CD8-positive, alpha-beta memory T cell (primary cell): ENCODE results near the gene ADIPOR1. TPM values are rescaled to one million over a fixed set of nuclear protein-coding genes. Genes with fewer than 3 reads are reported as not detected.
A peak's percentile ranks its signal among the peaks of the same experiment; 100 is the strongest.
"Not testable (repeated sequence)": the region's sequence is repeated elsewhere in the genome, so short reads cannot be mapped to it uniquely, and the experiment has no call there.

ENCODE experiments used
- CTCF ChIA-PET: fragments of 350-600 bp; sonication (Branson Sonifier 250); formaldehyde crosslinking; loops from one replicate; lab custom pipeline; 2021; ENCODE audit warnings: antibody characterized with exemption; lab: Charles Lee
- POLR2A ChIA-PET: fragments of 350-600 bp; sonication (Branson Sonifier 250); formaldehyde crosslinking; loops from one replicate; lab custom pipeline; 2021; ENCODE audit warnings: antibody characterized with exemption; lab: Charles Lee
- DNase-seq, 5 donors: peaks; one replicate each; pipeline versions ENCODE4 v3.0.0 to v3.0.0-alpha.2; 2020 to 2022; ENCODE audit warnings: mixed read lengths in 1 of 5
- H3K27ac ChIP-seq: one replicate; pipeline ENCODE4 v1.7.0; 2013; ENCODE audit warnings: low read depth, mild to moderate bottlenecking, low read length, moderate library complexity
- H3K27me3 ChIP-seq: 2 replicates; pipeline ENCODE4 v1.7.0; 2013; ENCODE audit warnings: low read length, mild to moderate bottlenecking; ENCODE audit not compliant: insufficient read depth, poor library complexity, severe bottlenecking
- H3K36me3 ChIP-seq: 2 replicates; pipeline ENCODE4 v1.7.0; 2013; ENCODE audit warnings: mild to moderate bottlenecking, low read length, moderate library complexity; ENCODE audit not compliant: insufficient read depth
- H3K4me1 ChIP-seq: 2 replicates; pipeline ENCODE4 v1.7.0; 2013; ENCODE audit warnings: mild to moderate bottlenecking, low read length, moderate library complexity; ENCODE audit not compliant: insufficient read depth
- H3K4me3 ChIP-seq: 2 replicates; pipeline ENCODE4 v1.7.0; 2013; ENCODE audit warnings: mild to moderate bottlenecking, low read length
- H3K9me3 ChIP-seq: 2 replicates; pipeline ENCODE4 v1.7.0; 2013; ENCODE audit warnings: mild to moderate bottlenecking, low read length
- H3K27ac Mint-ChIP-seq, 8 donors: one replicate each; pipeline ENCODE4 v1.8.0; 2020 to 2021; ENCODE audit warnings: mixed read lengths in 8 of 8, mild to moderate bottlenecking in 6 of 8, inconsistent platforms in 3 of 8, moderate library complexity in 3 of 8
- H3K27me3 Mint-ChIP-seq, 2 donors: one replicate each; pipeline ENCODE4 v1.8.0; 2020 to 2021; ENCODE audit warnings: mixed read lengths in 2 of 2, mild to moderate bottlenecking in 1 of 2, moderate library complexity in 1 of 2
- H3K36me3 Mint-ChIP-seq, 3 donors: one replicate each; pipeline ENCODE4 v1.8.0; 2020 to 2021; ENCODE audit warnings: mixed read lengths in 3 of 3, inconsistent platforms in 1 of 3, mild to moderate bottlenecking in 1 of 3
- H3K4me1 Mint-ChIP-seq, 3 donors: one replicate each; pipeline ENCODE4 v1.8.0; 2020 to 2021; ENCODE audit warnings: mixed read lengths in 3 of 3, inconsistent platforms in 1 of 3, mild to moderate bottlenecking in 1 of 3
- H3K4me3 Mint-ChIP-seq, 7 donors: one replicate each; pipeline ENCODE4 v1.8.0; 2020 to 2021; ENCODE audit warnings: mixed read lengths in 7 of 7, mild to moderate bottlenecking in 6 of 7, moderate library complexity in 4 of 7, inconsistent platforms in 2 of 7
- H3K9me3 Mint-ChIP-seq, 5 donors: one replicate each; pipeline ENCODE4 v1.8.0; 2020 to 2022; ENCODE audit warnings: mixed read lengths in 5 of 5, mild to moderate bottlenecking in 3 of 5, moderate library complexity in 2 of 5, inconsistent platforms in 1 of 5
- polyA plus RNA-seq: library from polyadenylated mRNA; unstranded; fragments of 300-500 nt; fragmentation: Illumina TruSeq; gene quantifications from one replicate; pipeline ENCODE4 v1.2.3, GENCODE V29; 2021
- total RNA-seq, 2 experiments: library from RNA; stranded (reverse); gene quantifications; one replicate each; pipeline ENCODE4 v1.2.3, GENCODE V29; 2021

Gene ADIPOR1
- total and polyA plus RNA-seq, 3 experiments from 2014 or later: 91.0 to 104 (median 95.4) TPM

DNA sequence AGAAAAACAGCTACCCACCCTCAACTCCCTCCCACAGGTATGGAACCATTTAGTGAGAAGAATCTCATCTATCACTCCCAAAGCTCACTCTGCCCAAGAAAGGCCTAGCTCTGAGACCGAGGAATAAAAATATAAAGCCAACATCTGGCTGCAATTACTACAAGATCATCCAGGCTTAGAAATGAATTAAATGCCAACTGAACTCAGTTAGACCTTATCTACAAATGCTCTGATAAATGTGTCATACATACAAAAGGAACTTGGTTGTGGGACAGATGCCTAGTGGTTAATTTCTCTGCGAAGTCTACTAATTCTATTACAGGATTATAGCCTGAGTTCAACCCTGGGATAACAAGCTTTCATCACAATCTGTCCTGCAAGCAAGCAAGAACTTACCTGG lies 6.7 kb downstream of the ADIPOR1 start:
- Histone ChIP-seq H3K27me3 (no peaks in the 10 kb centered on the region), H3K4me3 (no peak overlapping the region), H3K36me3 (peaks cover 31% of the 10 kb centered on the region), H3K4me1 (peaks cover 28% of the 10 kb centered on the region), H3K9me3 (no peaks in the 10 kb centered on the region), H3K27ac (no peak overlapping the region)
- peaks cover 35 to 53% (median 44%) of the 10 kb centered on the region in 3 donors for H3K4me1 Mint-ChIP-seq
- no peak for DNase-seq
- H3K9me3 Mint-ChIP-seq: peaks cover 0 to 2% (median 0%) of the 10 kb centered on the region in 5 donors
- H3K36me3 Mint-ChIP-seq: peaks cover under 1 to 58% (median 19%) of the 10 kb centered on the region in 3 donors
- ChIA-PET CTCF (interaction anchor here (1.1 kb wide), 1 partner anchor 54 kb away, joined by 3 read pairs; no protein-coding TSS in a partner anchor), POLR2A (interaction anchor here (0.5 kb wide), 1 partner anchor 17 kb away, joined by 3 read pairs; no protein-coding TSS in a partner anchor)
- H3K4me3 Mint-ChIP-seq: no peak overlapping the region
- H3K27me3 Mint-ChIP-seq: no peaks in the 10 kb centered on the region
- peak overlapping the region in 5 of 8 donors; percentile 40 to 84 (median 76) for H3K27ac Mint-ChIP-seq

DNA sequence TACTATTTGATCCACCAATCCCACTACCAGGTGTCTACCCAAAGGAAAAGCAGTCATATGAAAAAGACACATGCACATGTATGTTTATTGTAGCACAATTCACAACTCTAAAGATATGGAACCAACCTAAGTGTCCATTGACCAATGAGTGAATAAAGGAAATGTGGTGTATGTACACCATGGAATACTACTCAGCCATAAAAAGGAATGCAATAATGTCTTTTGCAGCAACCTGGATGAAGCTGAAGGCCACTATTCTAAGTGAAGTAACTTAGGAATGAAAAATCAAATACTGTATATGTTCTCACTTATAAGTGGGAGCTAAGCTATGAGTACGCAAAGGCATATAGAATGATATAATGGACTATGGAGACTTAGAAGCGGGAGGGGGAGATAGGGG lies 12.6 kb downstream of the ADIPOR1 start:
- Histone ChIP-seq H3K27me3 (no peaks in the 10 kb centered on the region), H3K27ac (no peak overlapping the region), H3K9me3 (no peaks in the 10 kb centered on the region), H3K4me3 (no peak overlapping the region), H3K4me1 (no peaks in the 10 kb centered on the region), H3K36me3 (peaks cover 65% of the 10 kb centered on the region)
- Mint-ChIP-seq H3K27me3 (no peaks in the 10 kb centered on the region), H3K9me3 (no peaks in the 10 kb centered on the region), H3K27ac (peak overlapping the region in 1 of 8 donors; percentile 55), H3K4me1 (peaks cover 0 to 6% (median under 1%) of the 10 kb centered on the region in 3 donors), H3K36me3 (peaks cover 9 to 90% (median 41%) of the 10 kb centered on the region in 3 donors), H3K4me3 (no peak overlapping the region)
- ChIA-PET POLR2A (interaction anchor here (0.6 kb wide), 1 partner anchor 54 kb away, joined by 3 read pairs; no protein-coding TSS in a partner anchor), CTCF (no interaction called here)
- DNase-seq: no peak

DNA sequence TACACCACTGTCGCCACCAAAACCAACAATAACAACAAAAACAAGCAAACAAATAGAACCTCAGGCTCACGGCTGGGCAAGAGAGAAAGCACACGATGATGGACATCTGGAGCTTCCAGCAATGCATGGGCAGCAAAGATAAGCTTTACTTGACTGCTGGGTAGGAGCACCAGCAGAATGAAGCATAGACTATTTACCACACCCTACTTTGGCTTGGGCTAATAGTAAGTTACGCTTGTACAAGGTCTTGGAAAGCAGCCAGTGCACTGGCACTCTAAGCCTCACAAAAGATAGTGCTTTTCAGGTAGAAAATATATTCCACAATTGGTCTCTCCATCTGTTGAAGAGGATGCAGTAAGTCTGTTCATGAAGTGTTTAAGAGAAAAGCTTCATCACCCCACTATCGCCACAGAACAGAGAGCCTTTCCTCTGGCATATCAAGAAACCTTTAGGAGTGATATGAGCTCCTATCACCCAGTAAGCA lies 13.6 kb downstream of the ADIPOR1 start:
- H3K36me3 ChIP-seq: peaks cover 58% of the 10 kb centered on the region

DNA sequence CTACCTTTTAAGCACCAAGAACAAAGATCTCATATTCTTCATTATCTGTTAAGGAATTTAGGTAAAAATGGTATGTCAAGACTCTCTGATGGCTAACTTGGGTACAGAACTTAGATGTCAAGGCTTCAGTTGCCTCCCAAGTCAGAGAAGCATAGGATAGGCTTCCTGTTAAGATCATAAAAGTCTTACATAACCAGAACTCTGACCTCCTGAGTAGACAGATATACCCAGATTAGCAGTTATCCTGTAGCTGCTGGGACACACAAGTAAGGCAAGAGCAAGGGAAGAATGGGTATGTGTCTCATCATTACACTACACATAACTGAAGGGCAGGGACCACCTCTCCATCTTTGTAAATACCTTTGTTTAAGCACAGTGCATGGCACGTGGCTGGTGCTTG lies 15.7 kb downstream of the ADIPOR1 start:
- no peak overlapping the region for H3K4me3 Mint-ChIP-seq
- Histone ChIP-seq H3K27me3 (no peaks in the 10 kb centered on the region), H3K27ac (no peak overlapping the region), H3K36me3 (peaks cover 49% of the 10 kb centered on the region), H3K4me3 (no peak overlapping the region), H3K9me3 (no peaks in the 10 kb centered on the region), H3K4me1 (no peaks in the 10 kb centered on the region)
- CTCF ChIA-PET: interaction anchor here (1.7 kb wide), 1 partner anchor 15 kb away, joined by 5 read pairs; the partner anchor contains the start of gene KLHL12
- no peaks in the 10 kb centered on the region for H3K4me1 Mint-ChIP-seq
- H3K27ac Mint-ChIP-seq: peak overlapping the region in 1 of 8 donors; percentile 42
- peaks cover 9 to 71% (median 27%) of the 10 kb centered on the region in 3 donors for H3K36me3 Mint-ChIP-seq
- DNase-seq: no peak
- H3K27me3 Mint-ChIP-seq: no peaks in the 10 kb centered on the region
- POLR2A ChIA-PET: interaction anchor here (0.6 kb wide), 1 partner anchor 18 kb away, joined by 3 read pairs; no protein-coding TSS in a partner anchor
- no peaks in the 10 kb centered on the region for H3K9me3 Mint-ChIP-seq

More for the DNA sequence above, 13.6 kb downstream of the ADIPOR1 start:
- Mint-ChIP-seq H3K9me3 (no peaks in the 10 kb centered on the region), H3K4me3 (no peak overlapping the region), H3K27me3 (no peaks in the 10 kb centered on the region), H3K4me1 (peaks cover 0 to 6% (median 0%) of the 10 kb centered on the region in 3 donors), H3K27ac (peak overlapping the region in 1 of 8 donors; percentile 11), H3K36me3 (peaks cover 9 to 85% (median 38%) of the 10 kb centered on the region in 3 donors)
- no peak overlapping the region for H3K4me3 ChIP-seq
- no peaks in the 10 kb centered on the region for H3K9me3 ChIP-seq
- H3K27me3 ChIP-seq: no peaks in the 10 kb centered on the region
- no peak for DNase-seq
- H3K27ac ChIP-seq: peak overlapping the region; percentile 30
- no peaks in the 10 kb centered on the region for H3K4me1 ChIP-seq
- POLR2A ChIA-PET: no interaction called here
- CTCF ChIA-PET: interaction anchor here (1.4 to 1.7 kb wide), 2 partner anchors 10 to 17 kb away, joined by 4 to 5 read pairs; partner anchors contain the start of gene KLHL12

DNA sequence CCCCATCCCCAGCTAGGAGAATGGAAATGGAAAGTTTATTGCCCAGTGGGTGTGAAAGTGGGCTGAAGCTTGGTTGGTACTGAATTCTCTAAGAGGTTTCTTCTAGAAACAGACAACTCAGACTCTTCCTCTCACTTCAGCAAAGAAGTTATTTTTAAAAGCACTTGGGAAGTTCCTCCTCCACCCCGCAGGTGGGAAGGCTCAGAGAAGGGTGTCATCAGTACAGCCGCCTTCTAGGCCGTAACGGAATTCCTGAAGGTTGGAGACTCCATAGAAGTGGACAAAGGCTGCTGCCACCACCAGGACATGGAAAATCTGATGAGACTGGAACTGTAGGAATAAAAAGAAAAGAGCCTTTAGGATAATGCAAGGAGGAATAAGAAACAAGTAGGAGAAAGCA lies 16.7 kb downstream of the ADIPOR1 start:
- Mint-ChIP-seq H3K27me3 (peaks cover 0 to 2% of the 10 kb centered on the region in 2 donors), H3K4me3 (no peak overlapping the region), H3K27ac (peak overlapping the region in 1 of 8 donors; percentile 30), H3K4me1 (no peaks in the 10 kb centered on the region), H3K9me3 (no peaks in the 10 kb centered on the region), H3K36me3 (peaks cover 8 to 63% (median 26%) of the 10 kb centered on the region in 3 donors)
- Histone ChIP-seq H3K9me3 (no peaks in the 10 kb centered on the region), H3K27ac (no peak overlapping the region), H3K27me3 (no peaks in the 10 kb centered on the region), H3K4me3 (no peak overlapping the region), H3K4me1 (no peaks in the 10 kb centered on the region), H3K36me3 (peaks cover 45% of the 10 kb centered on the region)
- ChIA-PET POLR2A (interaction anchor here (0.7 to 0.9 kb wide), 2 partner anchors 31 to 86 kb away, joined by 3 read pairs; no protein-coding TSS in a partner anchor), CTCF (no interaction called here)
- DNase-seq: no peak

DNA sequence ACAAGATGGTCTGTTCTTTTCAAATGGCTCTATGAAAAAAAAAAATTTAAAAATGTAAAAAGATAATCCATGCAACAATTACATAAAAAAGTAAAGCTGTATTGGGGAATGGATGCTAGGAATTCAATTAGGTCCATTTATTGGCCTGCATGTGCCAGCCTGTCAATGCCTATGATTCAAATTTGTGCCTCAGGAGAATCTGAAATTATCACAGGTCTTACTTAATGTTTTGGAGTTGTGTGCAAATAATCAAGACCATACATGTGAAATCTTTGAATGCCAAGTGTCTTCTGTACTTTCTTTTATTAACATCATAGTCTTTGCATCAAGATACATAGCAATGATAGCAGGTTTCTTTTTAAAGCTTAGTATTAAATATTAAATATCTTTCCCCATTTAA lies 17.6 kb downstream of the ADIPOR1 start:
- H3K27ac Mint-ChIP-seq: no peak overlapping the region
- H3K36me3 ChIP-seq: peaks cover 37% of the 10 kb centered on the region
- peaks cover 6 to 55% (median 24%) of the 10 kb centered on the region in 3 donors for H3K36me3 Mint-ChIP-seq

DNA sequence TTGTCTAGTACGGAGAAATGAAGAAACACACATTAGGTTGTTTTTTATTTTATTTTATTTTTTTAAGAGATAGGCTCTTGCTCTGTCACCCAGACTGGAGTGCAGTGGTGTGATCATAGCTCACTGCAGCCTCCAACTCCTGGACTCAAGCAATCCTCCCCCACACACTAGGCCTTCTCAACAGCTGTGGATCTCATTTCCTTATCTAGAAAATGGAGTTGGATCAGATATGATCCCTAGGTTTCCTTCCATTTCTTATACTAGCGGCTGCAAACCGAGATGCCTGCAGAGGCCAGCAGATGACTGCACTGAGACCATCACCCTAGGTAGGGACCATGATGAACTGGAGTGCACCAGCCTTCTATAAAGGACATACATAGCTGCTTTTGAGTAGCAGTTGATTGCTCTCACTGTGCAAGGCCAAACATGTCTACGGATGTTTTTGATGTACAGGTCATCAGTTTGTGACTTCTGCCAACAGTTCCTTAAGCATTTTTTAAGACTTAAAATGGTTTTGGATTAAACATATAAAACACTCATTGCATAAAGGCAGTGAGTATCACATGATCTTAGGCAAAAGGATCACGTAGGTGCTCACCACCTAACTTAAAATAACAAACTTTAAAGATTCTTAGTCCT lies 19.7 kb downstream of the ADIPOR1 start:
- H3K27ac Mint-ChIP-seq: no peak overlapping the region
- no peak for DNase-seq
- Histone ChIP-seq H3K27me3 (no peaks in the 10 kb centered on the region), H3K4me3 (no peak overlapping the region), H3K36me3 (peaks cover 16% of the 10 kb centered on the region), H3K4me1 (no peaks in the 10 kb centered on the region), H3K9me3 (no peaks in the 10 kb centered on the region), H3K27ac (no peak overlapping the region)
- H3K9me3 Mint-ChIP-seq: no peaks in the 10 kb centered on the region
- no peaks in the 10 kb centered on the region for H3K4me1 Mint-ChIP-seq
- peaks cover 6 to 34% (median 14%) of the 10 kb centered on the region in 3 donors for H3K36me3 Mint-ChIP-seq
- ChIA-PET CTCF (no interaction called here), POLR2A (no interaction called here)
- H3K4me3 Mint-ChIP-seq: no peak overlapping the region
- peaks cover 7 to 18% of the 10 kb centered on the region in 2 donors for H3K27me3 Mint-ChIP-seq

More for the DNA sequence above, 17.6 kb downstream of the ADIPOR1 start:
- DNase-seq: no peak
- Histone ChIP-seq H3K4me3 (no peak overlapping the region), H3K4me1 (no peaks in the 10 kb centered on the region), H3K27me3 (no peaks in the 10 kb centered on the region), H3K9me3 (no peaks in the 10 kb centered on the region), H3K27ac (no peak overlapping the region)
- Mint-ChIP-seq H3K4me3 (no peak overlapping the region), H3K27me3 (peaks cover 0 to 2% of the 10 kb centered on the region in 2 donors), H3K4me1 (no peaks in the 10 kb centered on the region), H3K9me3 (no peaks in the 10 kb centered on the region)
- CTCF ChIA-PET: no interaction called here
- POLR2A ChIA-PET: interaction anchor here (0.7 to 0.9 kb wide), 2 partner anchors 32 to 87 kb away, joined by 3 read pairs; no protein-coding TSS in a partner anchor

DNA sequence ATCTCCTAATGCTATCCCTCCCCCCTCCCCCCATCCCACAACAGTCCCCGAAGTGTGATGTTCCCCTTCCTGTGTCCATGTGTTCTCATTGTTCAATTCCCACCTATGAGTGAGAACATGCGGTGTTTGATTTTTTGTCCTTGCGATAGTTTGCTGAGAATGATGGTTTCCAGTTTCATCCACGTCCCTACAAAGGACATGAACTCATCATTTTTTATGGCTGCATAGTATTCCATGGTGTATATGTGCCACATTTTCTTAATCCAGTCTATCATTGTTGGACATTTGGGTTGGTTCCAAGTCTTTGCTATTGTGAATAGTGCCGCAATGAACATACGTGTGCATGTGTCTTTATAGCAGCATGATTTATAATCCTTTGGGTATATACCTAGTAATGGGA lies 21.7 kb downstream of the ADIPOR1 start:
- H3K36me3 ChIP-seq, POLR2A ChIA-PET, H3K9me3 ChIP-seq, H3K27me3 ChIP-seq, H3K4me3 Mint-ChIP-seq, H3K4me1 Mint-ChIP-seq, H3K9me3 Mint-ChIP-seq, H3K4me1 ChIP-seq, CTCF ChIA-PET, H3K27ac Mint-ChIP-seq, H3K4me3 ChIP-seq, H3K27ac ChIP-seq, DNase-seq: not testable (repeated sequence)
- Mint-ChIP-seq H3K27me3 (peaks cover 7 to 26% of the 10 kb centered on the region in 2 donors), H3K36me3 (peaks cover 5 to 16% (median 6%) of the 10 kb centered on the region in 3 donors)
